Adrenal gland (tissue), 12 donors: Measurements from ENCODE around the gene NME4. TPM values are rescaled to one million over a fixed set of nuclear protein-coding genes. Genes with fewer than 3 reads are reported as not detected.

Source experiments
- DNase-seq, 7 donors: peaks; one replicate each; pipeline ENCODE4 v3.0.0-alpha.2; 2019 to 2020
- H3K27ac ChIP-seq, 5 donors: fragments of 200-600 bp; sonication (generic) in 4 of 5; 1 replicate in 3 of 5; 2 replicates in 2 of 5; pipeline versions ENCODE4 v1.5.1 to v1.8.0; 2016 to 2020; ENCODE audit warnings: mild to moderate bottlenecking in 1 of 5
- H3K27me3 ChIP-seq: fragments of 200-600 bp; 2 replicates; pipeline ENCODE4 v1.8.0; 2021
- H3K36me3 ChIP-seq, 2 donors: fragments of 200-600 bp; replicated peaks in 1 of 2; 1 replicate in 1 of 2; 2 replicates in 1 of 2; pipeline versions ENCODE4 v1.5.1 to v1.8.0; 2018 to 2022
- H3K4me1 ChIP-seq, 2 donors: fragments of 200-600 bp; replicated peaks in 1 of 2; 1 replicate in 1 of 2; 2 replicates in 1 of 2; pipeline versions ENCODE4 v1.5.1 to v1.8.0; 2018 to 2021
- H3K4me3 ChIP-seq, 4 donors: fragments of 200-600 bp; sonication (generic) in 3 of 4; one replicate each; pipeline ENCODE4 v1.5.1; 2016 to 2018
- H3K9me3 ChIP-seq, 3 donors: fragments of 200-600 bp; sonication (generic) in 1 of 3; replicated peaks in 1 of 3; 1 replicate in 2 of 3; 2 replicates in 1 of 3; pipeline versions ENCODE4 v1.5.1 to v1.8.0; 2016 to 2021
- POLR2A ChIP-seq, 2 donors: fragments of 450-650 bp; IDR thresholded peaks; one replicate each; pipeline ENCODE4 v1.6.1; 2017; ENCODE audit warnings: antibody characterized with exemption in 2 of 2, mild to moderate bottlenecking in 2 of 2, moderate library complexity in 1 of 2
- WGBS, 4 donors: extraction: QIAGEN DNeasy Blood & Tissue Kit in 2 of 4; methylation state at CpG; one replicate each; pipeline versions ENCODE4 v1.1.5 to v1.1.7; 2013 to 2017; 5-methylcytosine and 5-hydroxymethylcytosine counted together
- intact Hi-C, 2 donors: fragments of 100-400 bp; cut with DNase I; formaldehyde crosslinking; loops; one replicate each; pipeline versions ENCODE4 v1.14.1 to v1.15.0; 2022 to 2023
- polyA plus RNA-seq, 3 donors: library from polyadenylated mRNA; stranded (reverse); fragments of 200-250 nt in 2 of 3; fragments of 350-450 nt in 1 of 3; fragmentation: Illumina TruSeq in 1 of 3; extraction: RNeasy Lipid Tissue Mini Kit (QIAGEN cat#74804) in 1 of 3; gene quantifications; one replicate each; pipeline ENCODE4 v1.2.3, GENCODE V29; 2013 to 2014
- total RNA-seq, 9 donors: library from RNA; depleted of rRNA in 4 of 9; stranded (reverse); fragments of >200 nt in 4 of 9; fragments of 120-200 nt in 1 of 9; fragmentation: NEBNext Ultra II Directional in 1 of 9; extraction: Animal tissue kit (Norgen Biotek cat#: 25700) in 1 of 9; gene quantifications; one replicate each; pipeline versions ENCODE4 v1.1.0 to v1.2.4, GENCODE V29; 2013 to 2023
- TF ChIP-seq, protein P1 (sequence below), 6 experiments: fragments of 450-650 bp in 4 of 6; fragments of 200-600 bp in 2 of 6; sonication (generic) in 1 of 6; IDR thresholded peaks; 1 replicate in 5 of 6; 2 replicates in 1 of 6; pipeline versions ENCODE4 v1.5.1 to v1.8.0; 2016 to 2021; ENCODE audit warnings: antibody characterized with exemption in 6 of 6, mild to moderate bottlenecking in 2 of 6, moderate library complexity in 1 of 6
- donor health status: healthy with polysubstance abuse.
- donor health status: Bipolar disorder and iron deficiency.
- donor health status: DM: yes; HTN: yes; CAD: no.
- donor health status: DM: no; HTN: no; CAD: no.
- donor health status: DM: no; HTN: no; CAD: no.
- donor health status: DM: yes; HTN: yes; CAD: no.

The NME4 gene
- total and polyA plus RNA-seq, 12 donors, result 67.8 to 492 (median 169) TPM

- no peak for TF ChIP-seq POLR2A (IDR thresholded peaks at IDR 0.05)
- TF ChIP-seq, protein P1, sequence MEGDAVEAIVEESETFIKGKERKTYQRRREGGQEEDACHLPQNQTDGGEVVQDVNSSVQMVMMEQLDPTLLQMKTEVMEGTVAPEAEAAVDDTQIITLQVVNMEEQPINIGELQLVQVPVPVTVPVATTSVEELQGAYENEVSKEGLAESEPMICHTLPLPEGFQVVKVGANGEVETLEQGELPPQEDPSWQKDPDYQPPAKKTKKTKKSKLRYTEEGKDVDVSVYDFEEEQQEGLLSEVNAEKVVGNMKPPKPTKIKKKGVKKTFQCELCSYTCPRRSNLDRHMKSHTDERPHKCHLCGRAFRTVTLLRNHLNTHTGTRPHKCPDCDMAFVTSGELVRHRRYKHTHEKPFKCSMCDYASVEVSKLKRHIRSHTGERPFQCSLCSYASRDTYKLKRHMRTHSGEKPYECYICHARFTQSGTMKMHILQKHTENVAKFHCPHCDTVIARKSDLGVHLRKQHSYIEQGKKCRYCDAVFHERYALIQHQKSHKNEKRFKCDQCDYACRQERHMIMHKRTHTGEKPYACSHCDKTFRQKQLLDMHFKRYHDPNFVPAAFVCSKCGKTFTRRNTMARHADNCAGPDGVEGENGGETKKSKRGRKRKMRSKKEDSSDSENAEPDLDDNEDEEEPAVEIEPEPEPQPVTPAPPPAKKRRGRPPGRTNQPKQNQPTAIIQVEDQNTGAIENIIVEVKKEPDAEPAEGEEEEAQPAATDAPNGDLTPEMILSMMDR (IDR thresholded peaks at IDR 0.05), result no peak
Measured at GRCh38 chr16:427250-427649, 30.3 kb downstream of the NME4 start.

GRCh38 chr16:430904-431303, 33.9 kb downstream of the NME4 start:
- DNase-seq, result no peak
- intact Hi-C loops, result loop anchor here in 1 of 2 donors (10.0 kb wide), 1 partner anchor 94 kb away; the partner anchor contains the start of gene CAPN15
- H3K9me3 ChIP-seq, result no peaks in the 10 kb centered on the region
- TF ChIP-seq, protein P1 (IDR thresholded peaks at IDR 0.05), result no peak
- TF ChIP-seq POLR2A (IDR thresholded peaks at IDR 0.05), result no peak
- H3K4me1 ChIP-seq, result peaks cover 9 to 31% of the 10 kb centered on the region in 2 donors
- WGBS, 4 donors, result 95 to 98% (median 96%) methylated on average over 7 of the region's 7 CpGs
- H3K36me3 ChIP-seq, result no peaks in the 10 kb centered on the region
- H3K27me3 ChIP-seq, result no peaks in the 10 kb centered on the region
- H3K27ac ChIP-seq, result no peak overlapping the region
- no peak overlapping the region for H3K4me3 ChIP-seq

More at GRCh38 chr16:427250-427649, 30.3 kb downstream of the NME4 start:
- intact Hi-C loops, result no loop called here
- Histone ChIP-seq H3K4me1 (peaks cover 24 to 47% of the 10 kb centered on the region in 2 donors), H3K4me3 (peak overlapping the region in 2 of 4 donors; percentile 73 to 76), H3K27ac (no peak overlapping the region), H3K27me3 (no peaks in the 10 kb centered on the region), H3K9me3 (no peaks in the 10 kb centered on the region), H3K36me3 (no peaks in the 10 kb centered on the region)
- no peak for DNase-seq
- 47 to 65% (median 64%) methylated on average over 5 to 10 of the region's 10 CpGs for WGBS, 4 donors

DNA sequence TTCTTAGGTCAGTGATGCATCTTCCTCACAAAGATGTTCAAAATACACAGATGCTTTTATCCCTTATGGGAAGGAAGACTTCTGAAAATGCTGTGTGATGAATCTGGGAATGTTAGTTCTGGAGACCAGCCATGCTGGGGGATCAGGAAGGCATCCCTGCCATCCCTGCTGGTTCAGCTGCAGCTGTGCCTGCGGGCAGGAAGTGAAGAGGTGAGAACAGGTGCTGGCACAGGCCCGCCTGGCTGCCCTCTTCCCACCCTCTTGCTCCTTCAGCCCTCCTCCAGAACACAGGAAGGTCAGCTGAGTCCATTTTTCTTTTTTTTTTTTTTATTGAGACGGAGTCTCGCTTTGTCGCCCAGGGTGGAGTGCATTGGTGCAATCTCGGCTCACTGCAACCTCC, 43.6 kb downstream of the NME4 start:
- Histone ChIP-seq H3K9me3 (no peaks in the 10 kb centered on the region), H3K36me3 (no peaks in the 10 kb centered on the region), H3K4me1 (no peaks in the 10 kb centered on the region), H3K4me3 (no peak overlapping the region), H3K27ac (no peak overlapping the region), H3K27me3 (no peaks in the 10 kb centered on the region)
- no peak for DNase-seq
- 93 to 96% (median 95%) methylated on average over 5 to 6 of the region's 6 CpGs for WGBS, 4 donors
- intact Hi-C loops, result no loop called here
- no peak for TF ChIP-seq POLR2A (IDR thresholded peaks at IDR 0.05)
- TF ChIP-seq, protein P1 (IDR thresholded peaks at IDR 0.05), result no peak

DNA sequence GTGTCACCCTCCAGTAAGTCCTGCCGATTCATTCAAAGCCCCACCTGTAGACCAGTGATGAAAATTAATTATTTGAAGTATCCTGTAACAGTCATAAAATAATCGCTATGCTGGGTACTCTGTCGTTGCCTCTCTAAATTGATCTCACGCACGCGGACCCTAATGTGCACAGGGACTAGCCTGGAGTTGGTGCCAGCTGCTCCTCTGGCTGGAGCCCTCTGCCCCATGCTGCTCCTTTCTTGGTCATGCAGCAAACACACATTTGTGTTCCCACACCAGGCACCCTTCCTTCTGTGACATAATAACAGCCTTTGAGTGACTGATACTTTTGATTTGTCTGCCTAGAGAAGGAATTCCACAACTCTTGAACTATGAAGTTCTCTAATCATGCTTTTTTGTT, 44.4 kb downstream of the NME4 start:
- 96 to 97% (median 96%) methylated on average over 6 of the region's 6 CpGs for WGBS, 4 donors
- TF ChIP-seq, protein P1 (IDR thresholded peaks at IDR 0.05), result no peak
- TF ChIP-seq POLR2A (IDR thresholded peaks at IDR 0.05), result no peak
- intact Hi-C loops, result no loop called here

More for the DNA sequence above, 44.4 kb downstream of the NME4 start:
- no peak for DNase-seq
- Histone ChIP-seq H3K36me3 (no peaks in the 10 kb centered on the region), H3K9me3 (no peaks in the 10 kb centered on the region), H3K4me3 (no peak overlapping the region), H3K27me3 (no peaks in the 10 kb centered on the region), H3K27ac (no peak overlapping the region), H3K4me1 (no peaks in the 10 kb centered on the region)
